ENCODE results near the gene E2F4. TPM values are rescaled to one million over a fixed set of nuclear protein-coding genes. Genes with fewer than 3 reads are reported as not detected.

Gene E2F4
- total and polyA plus RNA-seq, 2 donors (not counting 1 experiment from before 2014, with no cell fraction given) = 42.4 to 59.9 TPM

DNA sequence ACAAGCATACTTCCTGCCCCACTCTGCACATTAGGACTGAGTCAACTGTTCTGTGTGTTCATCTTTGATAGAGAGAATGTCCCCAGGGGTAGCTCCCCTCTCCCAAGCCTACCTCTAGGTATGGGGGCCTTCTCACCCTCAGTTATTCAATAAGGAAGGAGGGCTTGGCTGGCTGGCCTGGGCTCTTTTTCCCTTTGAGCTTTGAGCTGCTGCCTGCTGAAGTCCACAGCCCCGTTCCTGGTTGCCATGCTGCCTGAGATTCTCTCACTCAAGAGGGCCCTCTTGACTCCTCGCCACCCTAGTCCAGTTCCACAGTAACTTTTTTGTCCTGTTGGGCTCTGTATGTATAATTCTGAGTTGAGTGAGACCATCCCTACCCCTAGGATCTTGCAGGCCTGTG lies 46.2 kb upstream of the E2F4 start:
- no peak for TF ChIP-seq EZH2 (IDR thresholded peaks at IDR 0.05; ENCODE audit: low read length, missing control alignments)
- TF ChIP-seq, protein P1, sequence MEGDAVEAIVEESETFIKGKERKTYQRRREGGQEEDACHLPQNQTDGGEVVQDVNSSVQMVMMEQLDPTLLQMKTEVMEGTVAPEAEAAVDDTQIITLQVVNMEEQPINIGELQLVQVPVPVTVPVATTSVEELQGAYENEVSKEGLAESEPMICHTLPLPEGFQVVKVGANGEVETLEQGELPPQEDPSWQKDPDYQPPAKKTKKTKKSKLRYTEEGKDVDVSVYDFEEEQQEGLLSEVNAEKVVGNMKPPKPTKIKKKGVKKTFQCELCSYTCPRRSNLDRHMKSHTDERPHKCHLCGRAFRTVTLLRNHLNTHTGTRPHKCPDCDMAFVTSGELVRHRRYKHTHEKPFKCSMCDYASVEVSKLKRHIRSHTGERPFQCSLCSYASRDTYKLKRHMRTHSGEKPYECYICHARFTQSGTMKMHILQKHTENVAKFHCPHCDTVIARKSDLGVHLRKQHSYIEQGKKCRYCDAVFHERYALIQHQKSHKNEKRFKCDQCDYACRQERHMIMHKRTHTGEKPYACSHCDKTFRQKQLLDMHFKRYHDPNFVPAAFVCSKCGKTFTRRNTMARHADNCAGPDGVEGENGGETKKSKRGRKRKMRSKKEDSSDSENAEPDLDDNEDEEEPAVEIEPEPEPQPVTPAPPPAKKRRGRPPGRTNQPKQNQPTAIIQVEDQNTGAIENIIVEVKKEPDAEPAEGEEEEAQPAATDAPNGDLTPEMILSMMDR (conservative IDR thresholded peaks at IDR 0.05 in 1 of 2, IDR thresholded peaks at IDR 0.05 in 1 of 2; ENCODE audit: low read depth in 1 of 2, low read length in 2 of 2) = no peak
- no peaks in the 10 kb centered on the region for H3K9me3 ChIP-seq (ENCODE audit: control insufficient read depth, insufficient read depth, low read depth, low read length)
- no peaks in the 10 kb centered on the region for H3K79me2 ChIP-seq (ENCODE audit: control insufficient read depth, insufficient read depth, low read length)
- no peaks in the 10 kb centered on the region for H4K20me1 ChIP-seq (ENCODE audit: control insufficient read depth, extremely low read depth, insufficient read depth, low read length)
- no peaks in the 10 kb centered on the region for H3K27me3 ChIP-seq (ENCODE audit: control insufficient read depth, insufficient read depth, low read length)
- no peaks in the 10 kb centered on the region for H3K4me1 ChIP-seq (ENCODE audit: control insufficient read depth, extremely low read depth, insufficient read depth, low read length)
- H2AFZ ChIP-seq (ENCODE audit: low read length) = no peak overlapping the region
- no peak overlapping the region for H3K4me3 ChIP-seq (replicated peaks in 1 of 4; ENCODE audit: control extremely low read depth in 1 of 4, insufficient read depth in 1 of 4, low read depth in 3 of 4, low read length in 4 of 4)
- H3K4me2 ChIP-seq (ENCODE audit: extremely low read depth, insufficient read depth, low read length) = no peak overlapping the region
- no peak overlapping the region for H3K27ac ChIP-seq (ENCODE audit: insufficient read depth, low read length)
- peaks cover 25% of the 10 kb centered on the region for H3K36me3 ChIP-seq (ENCODE audit: control insufficient read depth, insufficient read depth, low read length)
- no peak overlapping the region for H3K9ac ChIP-seq (ENCODE audit: insufficient read depth, low read length)
- DNase-seq (ENCODE audit: low read depth in 2 of 2) = no peak

DNA sequence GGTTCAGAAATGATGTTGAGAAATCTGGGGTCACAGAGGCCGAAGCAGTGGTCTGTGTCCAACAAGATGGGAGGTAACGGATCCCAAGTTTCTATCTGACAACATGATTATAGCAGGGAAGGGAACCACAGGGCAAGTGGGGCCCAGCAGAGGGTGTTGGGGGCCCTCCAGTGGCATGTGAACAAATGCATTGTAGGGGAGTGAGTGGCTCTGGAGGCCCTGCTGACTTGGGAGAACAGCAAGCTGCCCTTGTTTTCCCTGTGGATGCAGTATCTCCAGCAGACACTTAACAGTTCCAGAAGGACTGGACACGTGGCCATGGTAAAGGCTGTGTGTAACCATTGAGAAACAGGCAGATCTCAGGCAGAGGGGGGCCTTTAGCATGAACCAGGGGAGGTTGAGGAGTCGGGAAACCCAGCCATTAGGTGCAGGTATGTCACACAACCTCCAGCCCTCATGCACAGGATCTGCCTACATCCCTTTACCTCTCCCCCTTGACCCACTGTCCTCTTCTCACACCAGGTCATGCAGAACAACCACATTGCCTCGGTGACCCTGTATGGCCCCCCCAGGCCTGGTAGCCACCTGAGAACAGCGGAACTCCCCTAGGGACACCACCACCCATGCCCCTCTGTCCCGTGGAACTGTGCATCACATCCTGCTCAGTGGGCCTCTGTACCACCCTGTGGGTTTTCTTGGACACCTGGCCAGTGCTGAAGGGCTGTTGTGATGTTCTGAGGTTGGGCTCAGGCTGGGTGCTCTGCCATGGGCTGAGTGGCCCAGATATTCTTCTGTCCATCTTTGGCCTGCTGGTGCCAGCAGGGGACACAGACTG lies 45.2 kb upstream of the E2F4 start:
- no peak overlapping the region for H3K27ac ChIP-seq (ENCODE audit: insufficient read depth, low read length)
- TF ChIP-seq, protein P1 (conservative IDR thresholded peaks at IDR 0.05 in 1 of 2, IDR thresholded peaks at IDR 0.05 in 1 of 2; ENCODE audit: low read depth in 1 of 2, low read length in 2 of 2) = no peak
- TF ChIP-seq EZH2 (IDR thresholded peaks at IDR 0.05; ENCODE audit: low read length, missing control alignments) = no peak
- H3K4me3 ChIP-seq (replicated peaks in 1 of 4; ENCODE audit: control extremely low read depth in 1 of 4, insufficient read depth in 1 of 4, low read depth in 3 of 4, low read length in 4 of 4) = no peak overlapping the region
- H3K36me3 ChIP-seq (ENCODE audit: control insufficient read depth, insufficient read depth, low read length) = peaks cover 21% of the 10 kb centered on the region
- H3K4me1 ChIP-seq (ENCODE audit: control insufficient read depth, extremely low read depth, insufficient read depth, low read length) = peaks cover 2% of the 10 kb centered on the region
- no peaks in the 10 kb centered on the region for H3K9me3 ChIP-seq (ENCODE audit: control insufficient read depth, insufficient read depth, low read depth, low read length)
- DNase-seq (ENCODE audit: low read depth in 2 of 2) = no peak
- H3K79me2 ChIP-seq (ENCODE audit: control insufficient read depth, insufficient read depth, low read length) = no peaks in the 10 kb centered on the region
- H2AFZ ChIP-seq (ENCODE audit: low read length) = no peak overlapping the region
- no peak overlapping the region for H3K9ac ChIP-seq (ENCODE audit: insufficient read depth, low read length)
- no peak overlapping the region for H3K4me2 ChIP-seq (ENCODE audit: extremely low read depth, insufficient read depth, low read length)
- H4K20me1 ChIP-seq (ENCODE audit: control insufficient read depth, extremely low read depth, insufficient read depth, low read length) = no peaks in the 10 kb centered on the region
- H3K27me3 ChIP-seq (ENCODE audit: control insufficient read depth, insufficient read depth, low read length) = no peaks in the 10 kb centered on the region

DNA sequence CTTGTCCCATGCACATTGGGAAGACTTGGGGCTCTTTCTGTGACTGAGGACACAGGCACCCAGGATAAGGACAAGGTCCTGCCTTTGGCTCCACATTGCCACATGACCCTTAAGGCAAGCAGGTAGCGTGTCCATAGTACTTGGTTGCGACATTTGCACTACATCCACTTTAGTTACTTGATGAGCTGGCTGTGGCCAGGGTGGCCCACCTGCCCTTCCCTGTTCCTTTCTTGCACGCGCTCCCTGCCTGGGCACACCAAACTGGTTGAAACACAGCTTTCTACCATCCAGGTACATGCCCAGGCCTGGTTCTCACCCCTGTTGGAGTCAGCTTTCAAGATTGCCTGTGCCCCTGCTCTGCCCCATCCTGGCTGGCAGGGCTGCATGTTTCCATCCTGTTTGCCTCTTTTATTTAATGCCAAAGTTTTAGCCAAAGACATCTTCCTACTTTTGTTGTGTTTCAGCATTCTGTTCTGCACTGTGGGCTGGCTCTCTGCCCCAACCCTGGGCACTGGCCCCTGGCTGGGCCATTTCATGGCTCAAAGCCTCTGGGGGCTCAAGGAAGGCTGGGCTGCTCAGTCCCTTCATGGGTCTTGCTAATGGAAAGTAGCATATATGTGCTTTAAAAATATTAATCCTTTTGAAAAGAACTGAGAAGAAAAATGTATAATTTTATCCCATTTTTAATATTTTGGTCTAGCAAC lies 44.4 kb upstream of the E2F4 start:
- no peak overlapping the region for H3K9ac ChIP-seq (ENCODE audit: insufficient read depth, low read length)
- no peak overlapping the region for H3K27ac ChIP-seq (ENCODE audit: insufficient read depth, low read length)
- no peaks in the 10 kb centered on the region for H3K27me3 ChIP-seq (ENCODE audit: control insufficient read depth, insufficient read depth, low read length)
- H3K4me3 ChIP-seq (replicated peaks in 1 of 4; ENCODE audit: control extremely low read depth in 1 of 4, insufficient read depth in 1 of 4, low read depth in 3 of 4, low read length in 4 of 4) = no peak overlapping the region
- no peaks in the 10 kb centered on the region for H3K79me2 ChIP-seq (ENCODE audit: control insufficient read depth, insufficient read depth, low read length)
- TF ChIP-seq, protein P1 (conservative IDR thresholded peaks at IDR 0.05 in 1 of 2, IDR thresholded peaks at IDR 0.05 in 1 of 2; ENCODE audit: low read depth in 1 of 2, low read length in 2 of 2) = no peak
- no peak for TF ChIP-seq EZH2 (IDR thresholded peaks at IDR 0.05; ENCODE audit: low read length, missing control alignments)
- no peak overlapping the region for H3K4me2 ChIP-seq (ENCODE audit: extremely low read depth, insufficient read depth, low read length)
- H3K4me1 ChIP-seq (ENCODE audit: control insufficient read depth, extremely low read depth, insufficient read depth, low read length) = peaks cover 2% of the 10 kb centered on the region
- no peaks in the 10 kb centered on the region for H4K20me1 ChIP-seq (ENCODE audit: control insufficient read depth, extremely low read depth, insufficient read depth, low read length)
- H3K9me3 ChIP-seq (ENCODE audit: control insufficient read depth, insufficient read depth, low read depth, low read length) = no peaks in the 10 kb centered on the region
- peaks cover 19% of the 10 kb centered on the region for H3K36me3 ChIP-seq (ENCODE audit: control insufficient read depth, insufficient read depth, low read length)
- no peak for DNase-seq (ENCODE audit: low read depth in 2 of 2)
- H2AFZ ChIP-seq (ENCODE audit: low read length) = no peak overlapping the region
